T-helper 22 cell (primary cell): ENCODE measurements around the gene GXYLT2.

Experiments used
- DNase-seq: peaks from one replicate; pipeline ENCODE4 v3.0.0-alpha.2; 2020; ENCODE audit warnings: low read depth

GXYLT2 gene

GRCh38 chr3:72887705-72888545 lies at the start of gene GXYLT2:
GXYLT2 (plus strand) TSS chr3:72888046; CDS start chr3:72888234, 188 bp downstream.
- no peak for DNase-seq

- no peak for DNase-seq
Observed at GRCh38 chr3:72839057-72839456, 48.8 kb upstream of the GXYLT2 start.

- DNase-seq = no peak
Observed at GRCh38 chr3:72844436-72844993, 43.3 kb upstream of the GXYLT2 start.

GRCh38 chr3:72846166-72846565 lies 41.7 kb upstream of the GXYLT2 start:
- DNase-seq = no peak

- DNase-seq = no peak
Observed at GRCh38 chr3:72847282-72847681, 40.6 kb upstream of the GXYLT2 start.

- DNase-seq = peak; percentile 88
Observed at GRCh38 chr3:72847751-72848702, 39.8 kb upstream of the GXYLT2 start, which contains the start of gene SHQ1. SHQ1 (minus strand) TSS chr3:72848445; CDS start chr3:72848340, 105 bp downstream.

- peak; percentile 8 for DNase-seq
Observed at GRCh38 chr3:72848703-72849081, 39.2 kb upstream of the GXYLT2 start.

GRCh38 chr3:72855001-72855400 lies 32.8 kb upstream of the GXYLT2 start:
- DNase-seq = no peak

- no peak for DNase-seq
Observed at GRCh38 chr3:72860053-72860452, 27.8 kb upstream of the GXYLT2 start.

GRCh38 chr3:72860846-72861245 lies 27.0 kb upstream of the GXYLT2 start:
- no peak for DNase-seq

GRCh38 chr3:72862314-72863090 lies 25.3 kb upstream of the GXYLT2 start:
- no peak for DNase-seq

- no peak for DNase-seq
Observed at GRCh38 chr3:72872183-72872582, 15.7 kb upstream of the GXYLT2 start.

- DNase-seq = no peak
Observed at GRCh38 chr3:72887343-72887704, 522 bp upstream of the GXYLT2 start.

GRCh38 chr3:72888546-72889309 lies 882 bp downstream of the GXYLT2 start:
- DNase-seq = no peak

GRCh38 chr3:72889310-72890165 lies 1.7 kb downstream of the GXYLT2 start:
- DNase-seq = no peak

- DNase-seq = no peak
Observed at GRCh38 chr3:72890166-72890925, 2.5 kb downstream of the GXYLT2 start.

GRCh38 chr3:72891053-72891855 lies 3.4 kb downstream of the GXYLT2 start:
- no peak for DNase-seq

GRCh38 chr3:72892081-72892775 lies 4.4 kb downstream of the GXYLT2 start:
- DNase-seq = no peak
